ENCODE results near the gene ARL6IP4. TPM values are rescaled to one million over a fixed set of nuclear protein-coding genes. Genes with fewer than 3 reads are reported as not detected.

The ARL6IP4 gene
- total RNA-seq, 1 donor from 2014 or later, result 147 TPM

DNA sequence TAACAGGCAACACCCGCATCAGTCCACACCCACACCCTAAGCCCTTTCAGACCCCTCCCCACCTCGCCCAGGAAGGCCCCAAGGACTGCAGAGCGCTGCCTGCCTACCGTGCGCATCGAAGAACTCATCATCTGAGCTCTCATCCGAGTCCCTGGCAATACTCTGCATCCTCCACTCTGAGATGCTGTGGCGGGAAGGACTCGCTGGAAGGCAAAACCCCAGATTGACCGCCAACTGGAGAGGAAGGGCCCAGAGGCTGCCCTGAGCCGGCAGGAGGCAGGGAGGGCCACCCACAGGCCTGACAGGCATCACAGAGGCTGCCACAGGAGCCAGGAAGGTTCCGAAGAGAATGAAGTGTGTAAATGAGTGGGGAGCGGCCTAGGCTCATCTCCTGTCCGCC, 23.8 kb downstream of the ARL6IP4 start:
- H3K36me3 ChIP-seq, result peaks cover 0 to 42% of the 10 kb centered on the region in 2 donors
- H3K4me1 ChIP-seq, result no peaks in the 10 kb centered on the region
- H3K4me3 ChIP-seq, result no peak overlapping the region
- intact Hi-C loops (cut with DNase I), result no loop called here
- TF ChIP-seq, protein P1, sequence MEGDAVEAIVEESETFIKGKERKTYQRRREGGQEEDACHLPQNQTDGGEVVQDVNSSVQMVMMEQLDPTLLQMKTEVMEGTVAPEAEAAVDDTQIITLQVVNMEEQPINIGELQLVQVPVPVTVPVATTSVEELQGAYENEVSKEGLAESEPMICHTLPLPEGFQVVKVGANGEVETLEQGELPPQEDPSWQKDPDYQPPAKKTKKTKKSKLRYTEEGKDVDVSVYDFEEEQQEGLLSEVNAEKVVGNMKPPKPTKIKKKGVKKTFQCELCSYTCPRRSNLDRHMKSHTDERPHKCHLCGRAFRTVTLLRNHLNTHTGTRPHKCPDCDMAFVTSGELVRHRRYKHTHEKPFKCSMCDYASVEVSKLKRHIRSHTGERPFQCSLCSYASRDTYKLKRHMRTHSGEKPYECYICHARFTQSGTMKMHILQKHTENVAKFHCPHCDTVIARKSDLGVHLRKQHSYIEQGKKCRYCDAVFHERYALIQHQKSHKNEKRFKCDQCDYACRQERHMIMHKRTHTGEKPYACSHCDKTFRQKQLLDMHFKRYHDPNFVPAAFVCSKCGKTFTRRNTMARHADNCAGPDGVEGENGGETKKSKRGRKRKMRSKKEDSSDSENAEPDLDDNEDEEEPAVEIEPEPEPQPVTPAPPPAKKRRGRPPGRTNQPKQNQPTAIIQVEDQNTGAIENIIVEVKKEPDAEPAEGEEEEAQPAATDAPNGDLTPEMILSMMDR (IDR thresholded peaks at IDR 0.05), result no peak
- TF ChIP-seq POLR2A (IDR thresholded peaks at IDR 0.05) (no peak), POLR2AphosphoS5 (IDR thresholded peaks at IDR 0.05; ENCODE audit: insufficient read depth in 1 of 2, low read depth in 1 of 2) (no peak)
- H3K27ac ChIP-seq, result no peak overlapping the region
- no peak for DNase-seq (ENCODE audit: extremely low spot score in 2 of 2)
- no peaks in the 10 kb centered on the region for H3K9me3 ChIP-seq
- no peaks in the 10 kb centered on the region for H3K27me3 ChIP-seq

GRCh38 chr12:123005081-123005626, 24.7 kb downstream of the ARL6IP4 start:
- intact Hi-C loops (cut with DNase I), result no loop called here
- Histone ChIP-seq H3K4me3 (no peak overlapping the region), H3K4me1 (no peaks in the 10 kb centered on the region), H3K9me3 (no peaks in the 10 kb centered on the region), H3K27ac (no peak overlapping the region), H3K27me3 (no peaks in the 10 kb centered on the region), H3K36me3 (peaks cover 0 to 44% of the 10 kb centered on the region in 2 donors)
- DNase-seq (ENCODE audit: extremely low spot score in 2 of 2), result no peak
- TF ChIP-seq, protein P1 (IDR thresholded peaks at IDR 0.05), result no peak
- TF ChIP-seq POLR2A (IDR thresholded peaks at IDR 0.05), result no peak
- TF ChIP-seq POLR2AphosphoS5 (IDR thresholded peaks at IDR 0.05; ENCODE audit: insufficient read depth in 1 of 2, low read depth in 1 of 2), result no peak

GRCh38 chr12:123006977-123007376, 26.5 kb downstream of the ARL6IP4 start:
- Histone ChIP-seq H3K27ac (no peak overlapping the region), H3K36me3 (peaks cover 0 to 28% of the 10 kb centered on the region in 2 donors), H3K4me3 (no peak overlapping the region), H3K9me3 (no peaks in the 10 kb centered on the region), H3K4me1 (no peaks in the 10 kb centered on the region), H3K27me3 (no peaks in the 10 kb centered on the region)
- TF ChIP-seq, protein P1 (IDR thresholded peaks at IDR 0.05), result no peak
- TF ChIP-seq POLR2A (IDR thresholded peaks at IDR 0.05) (no peak), POLR2AphosphoS5 (IDR thresholded peaks at IDR 0.05; ENCODE audit: insufficient read depth in 1 of 2, low read depth in 1 of 2) (no peak)
- intact Hi-C loops (cut with DNase I), result no loop called here
- no peak for DNase-seq (ENCODE audit: extremely low spot score in 2 of 2)

- Histone ChIP-seq H3K27ac (no peak overlapping the region), H3K27me3 (no peaks in the 10 kb centered on the region), H3K4me3 (no peak overlapping the region), H3K9me3 (no peaks in the 10 kb centered on the region), H3K36me3 (peaks cover 0 to 16% of the 10 kb centered on the region in 2 donors), H3K4me1 (no peaks in the 10 kb centered on the region)
- TF ChIP-seq POLR2A (IDR thresholded peaks at IDR 0.05), result no peak
- TF ChIP-seq, protein P1 (IDR thresholded peaks at IDR 0.05), result no peak
- no peak for TF ChIP-seq POLR2AphosphoS5 (IDR thresholded peaks at IDR 0.05; ENCODE audit: insufficient read depth in 1 of 2, low read depth in 1 of 2)
- DNase-seq (ENCODE audit: extremely low spot score in 2 of 2), result no peak
- intact Hi-C loops (cut with DNase I), result no loop called here
Observed at GRCh38 chr12:123010110-123010509, 29.6 kb downstream of the ARL6IP4 start.

- Histone ChIP-seq H3K27me3 (no peaks in the 10 kb centered on the region), H3K4me3 (no peak overlapping the region), H3K36me3 (peaks cover 0 to 16% of the 10 kb centered on the region in 2 donors), H3K4me1 (no peaks in the 10 kb centered on the region), H3K9me3 (no peaks in the 10 kb centered on the region), H3K27ac (no peak overlapping the region)
- TF ChIP-seq POLR2AphosphoS5 (IDR thresholded peaks at IDR 0.05; ENCODE audit: insufficient read depth in 1 of 2, low read depth in 1 of 2), result no peak
- no peak for TF ChIP-seq POLR2A (IDR thresholded peaks at IDR 0.05)
- TF ChIP-seq, protein P1 (IDR thresholded peaks at IDR 0.05), result no peak
- DNase-seq (ENCODE audit: extremely low spot score in 2 of 2), result no peak
- intact Hi-C loops (cut with DNase I), result no loop called here
Observed at GRCh38 chr12:123010681-123011080, 30.2 kb downstream of the ARL6IP4 start.
